ENCODE results near the gene MTERF2. TPM values are rescaled to one million over a fixed set of nuclear protein-coding genes. Genes with fewer than 3 reads are reported as not detected.

Gene MTERF2
- total RNA-seq, 1 experiment from 2014 or later, result 5.0 TPM

DNA sequence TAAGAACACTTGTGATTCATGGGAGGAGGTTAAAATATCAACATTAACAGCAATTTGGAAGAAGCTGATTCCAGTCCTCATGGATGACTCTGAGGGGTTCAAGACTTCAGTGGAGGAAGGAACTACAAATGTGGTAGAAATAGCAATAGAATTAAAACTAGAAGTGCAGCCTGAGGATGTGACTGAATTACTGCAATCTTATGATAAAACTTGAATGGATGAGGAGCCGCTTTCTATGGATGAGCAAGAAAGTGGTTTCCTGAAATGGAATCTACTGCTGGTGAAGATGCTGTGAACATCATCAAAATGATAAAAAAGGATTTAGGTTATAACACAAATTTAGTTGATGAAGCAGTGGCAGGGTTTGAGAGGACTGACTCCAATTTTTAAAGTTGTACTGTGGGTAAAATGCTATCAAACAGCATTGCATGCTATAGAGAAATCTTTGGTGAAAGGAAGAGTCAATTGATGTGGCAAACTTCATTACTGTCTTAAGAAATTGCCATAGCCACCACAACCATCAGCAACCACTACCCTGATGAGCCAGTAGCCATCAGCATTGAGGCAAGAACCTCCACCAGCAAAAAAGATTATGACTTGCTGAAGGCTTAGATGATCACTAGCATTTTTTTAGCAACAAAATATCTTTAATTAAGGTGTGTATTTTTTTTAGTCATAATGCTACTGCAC lies 25.9 kb upstream of the MTERF2 start:
- no peak overlapping the region for H3K56ac ChIP-seq (ENCODE audit: insufficient read length, low read depth, low read length)
- H3K23ac ChIP-seq (ENCODE audit: insufficient read length, low read depth, low read length), result no peak overlapping the region
- WGBS (ENCODE audit: extremely low coverage, insufficient read length, low lambda C conversion rate), result no CpG with 5 or more reads among the region's 1 CpG
- no peak overlapping the region for H2BK20ac ChIP-seq (ENCODE audit: low read depth, low read length, poor library complexity, severe bottlenecking)
- H3K18ac ChIP-seq (ENCODE audit: insufficient read length, low read depth, low read length), result no peak overlapping the region
- H2BK120ac ChIP-seq (ENCODE audit: low read depth, low read length, poor library complexity, severe bottlenecking), result no peak overlapping the region
- H2AK5ac ChIP-seq (ENCODE audit: insufficient read length, low read length), result no peak overlapping the region
- no peak for DNase-seq
- TF ChIP-seq, protein P1, sequence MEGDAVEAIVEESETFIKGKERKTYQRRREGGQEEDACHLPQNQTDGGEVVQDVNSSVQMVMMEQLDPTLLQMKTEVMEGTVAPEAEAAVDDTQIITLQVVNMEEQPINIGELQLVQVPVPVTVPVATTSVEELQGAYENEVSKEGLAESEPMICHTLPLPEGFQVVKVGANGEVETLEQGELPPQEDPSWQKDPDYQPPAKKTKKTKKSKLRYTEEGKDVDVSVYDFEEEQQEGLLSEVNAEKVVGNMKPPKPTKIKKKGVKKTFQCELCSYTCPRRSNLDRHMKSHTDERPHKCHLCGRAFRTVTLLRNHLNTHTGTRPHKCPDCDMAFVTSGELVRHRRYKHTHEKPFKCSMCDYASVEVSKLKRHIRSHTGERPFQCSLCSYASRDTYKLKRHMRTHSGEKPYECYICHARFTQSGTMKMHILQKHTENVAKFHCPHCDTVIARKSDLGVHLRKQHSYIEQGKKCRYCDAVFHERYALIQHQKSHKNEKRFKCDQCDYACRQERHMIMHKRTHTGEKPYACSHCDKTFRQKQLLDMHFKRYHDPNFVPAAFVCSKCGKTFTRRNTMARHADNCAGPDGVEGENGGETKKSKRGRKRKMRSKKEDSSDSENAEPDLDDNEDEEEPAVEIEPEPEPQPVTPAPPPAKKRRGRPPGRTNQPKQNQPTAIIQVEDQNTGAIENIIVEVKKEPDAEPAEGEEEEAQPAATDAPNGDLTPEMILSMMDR (conservative IDR thresholded peaks at IDR 0.05), result no peak
- H3K36me3 Mint-ChIP-seq (ENCODE audit: insufficient read depth in 1 of 3, low read depth in 3 of 3), result peaks cover 0 to 5% (median 3%) of the 10 kb centered on the region in 3 experiments; a peak in 4 of 7 replicates
- no peak overlapping the region for H3K9ac ChIP-seq (ENCODE audit: extremely low read depth, insufficient read length, low read length)
- H2BK12ac ChIP-seq (ENCODE audit: insufficient read length, low read depth, low read length), result no peak overlapping the region
- no peak overlapping the region for H4K8ac ChIP-seq (replicated peaks; ENCODE audit: insufficient read length, low read depth, low read length)
- H3K4me1 Mint-ChIP-seq, result no peaks in the 10 kb centered on the region
- no peaks in the 10 kb centered on the region for H3K79me1 ChIP-seq (ENCODE audit: insufficient read depth, low read depth, low read length, poor library complexity, severe bottlenecking)
- no peak overlapping the region for H2AFZ ChIP-seq (ENCODE audit: low read length)
- H3K4me3 Mint-ChIP-seq, result no peak overlapping the region
- H3K27me3 ChIP-seq (ENCODE audit: insufficient read depth, low read length), result no peaks in the 10 kb centered on the region
- no peaks in the 10 kb centered on the region for H3K9me3 ChIP-seq (ENCODE audit: control insufficient read depth, low read depth, low read length)
- H3K79me2 ChIP-seq (ENCODE audit: insufficient read depth, low read length), result no peaks in the 10 kb centered on the region
- H2BK5ac ChIP-seq (ENCODE audit: insufficient read length, low read length), result no peak overlapping the region
- H3K4me2 ChIP-seq (ENCODE audit: insufficient read depth, insufficient read length, low read length), result no peak overlapping the region
- no peak overlapping the region for H2BK15ac ChIP-seq (ENCODE audit: low read depth, low read length)
- no peaks in the 10 kb centered on the region for H3K4me1 ChIP-seq (ENCODE audit: insufficient read depth, low read length)
- H3T11ph ChIP-seq (ENCODE audit: low read length), result no peak overlapping the region
- H3K27me3 Mint-ChIP-seq (ENCODE audit: low read depth), result no peaks in the 10 kb centered on the region
- no peak overlapping the region for H4K5ac ChIP-seq (ENCODE audit: insufficient read length, low read depth, low read length)
- H4K20me1 ChIP-seq (ENCODE audit: control insufficient read depth, insufficient read depth, insufficient read length), result no peaks in the 10 kb centered on the region
- H3K27ac Mint-ChIP-seq, result no peak overlapping the region
- no peak overlapping the region for H3K14ac ChIP-seq (ENCODE audit: insufficient read depth, low read length)
- H3K23me2 ChIP-seq (ENCODE audit: insufficient read length, low read depth, low read length, poor library complexity, severe bottlenecking), result no peaks in the 10 kb centered on the region
- H3K4ac ChIP-seq (ENCODE audit: low read depth, low read length), result no peak overlapping the region
- H3K9me3 Mint-ChIP-seq, result no peaks in the 10 kb centered on the region
- H3K27ac ChIP-seq (ENCODE audit: insufficient read length, low read depth, low read length), result no peak overlapping the region
- H4K91ac ChIP-seq (ENCODE audit: insufficient read length, low read depth, low read length), result no peak overlapping the region

Data from H9 (cell line).